Calu3 (cell line): ENCODE data around the gene UBC. TPM values are rescaled to one million over a fixed set of nuclear protein-coding genes. Genes with fewer than 3 reads are reported as not detected.

Experiments used
- BruUV-seq: library from RNA; stranded (reverse); fragments of 400-500 nt; replicated peaks from 2 replicates; lab custom pipeline; 2021; lab: Mats Ljungman, UMichigan
- CTCF ChIA-PET: fragments of 300-600 bp; sonication (Branson Sonifier 250); formaldehyde crosslinking; loops from one replicate; lab custom pipeline; 2022; ENCODE audit warnings: antibody characterized with exemption; lab: Charles Lee
- DNase-seq: peaks from one replicate; pipeline ENCODE4 v3.0.0; 2022
- H3K27ac Mint-ChIP-seq: one replicate; pipeline ENCODE4 v1.8.0; 2022; ENCODE audit warnings: mixed read lengths; ENCODE audit not compliant: unreplicated experiment
- H3K27me3 Mint-ChIP-seq: one replicate; pipeline ENCODE4 v1.8.0; 2022; ENCODE audit warnings: mixed read lengths; ENCODE audit not compliant: unreplicated experiment
- H3K36me3 Mint-ChIP-seq: one replicate; pipeline ENCODE4 v1.8.0; 2022; ENCODE audit warnings: mild to moderate bottlenecking, moderate library complexity, mixed read lengths; ENCODE audit not compliant: insufficient read depth, unreplicated experiment
- H3K4me1 Mint-ChIP-seq: one replicate; pipeline ENCODE4 v1.8.0; 2022; ENCODE audit warnings: mild to moderate bottlenecking, low read depth, mixed read lengths; ENCODE audit not compliant: unreplicated experiment
- H3K4me3 Mint-ChIP-seq: one replicate; pipeline ENCODE4 v1.8.0; 2022; ENCODE audit warnings: mild to moderate bottlenecking, low read depth, moderate library complexity, mixed read lengths; ENCODE audit not compliant: unreplicated experiment
- H3K9me3 Mint-ChIP-seq: one replicate; pipeline ENCODE4 v1.8.0; 2022; ENCODE audit warnings: low read depth, mixed read lengths; ENCODE audit not compliant: unreplicated experiment
- CTCF ChIP-seq: fragments of 200-600 bp; IDR thresholded peaks from one replicate; pipeline ENCODE4 v1.8.0; 2022; ENCODE audit warnings: antibody characterized with exemption; ENCODE audit not compliant: unreplicated experiment
- intact Hi-C: fragments of 100-400 bp; cut with micrococcal nuclease; formaldehyde crosslinking; loops from one replicate; pipeline ENCODE4 v1.10.0; 2022; ENCODE audit not compliant: unreplicated experiment
- total RNA-seq: library from RNA; stranded (reverse); gene quantifications from 2 replicates; pipeline ENCODE4 v1.2.3, GENCODE V29; 2022

Gene UBC
- total RNA-seq, 1 experiment from 2014 or later, result 1,247 TPM

GRCh38 chr12:124930586-124930985 is 16.1 kb upstream of the UBC start:
- Mint-ChIP-seq H3K36me3 (peaks cover 52% of the 10 kb centered on the region), H3K4me1 (peaks cover 40% of the 10 kb centered on the region), H3K27me3 (peaks cover 16% of the 10 kb centered on the region), H3K27ac (peak overlapping the region; percentile 67), H3K9me3 (no peaks in the 10 kb centered on the region), H3K4me3 (no peak overlapping the region)
- TF ChIP-seq CTCF, result no peak
- intact Hi-C loops, result no loop called here
- no peak for DNase-seq
- BruUV-seq, result no TSS peak
- CTCF ChIA-PET, result interaction anchor here (1.1 kb wide), 1 partner anchor 10 kb away, joined by 3 read pairs; no protein-coding TSS in a partner anchor

- peaks cover 16% of the 10 kb centered on the region for H3K27me3 Mint-ChIP-seq
- H3K9me3 Mint-ChIP-seq, result no peaks in the 10 kb centered on the region
- H3K36me3 Mint-ChIP-seq, result peaks cover 52% of the 10 kb centered on the region
- TF ChIP-seq CTCF, result no peak
- BruUV-seq, result no TSS peak
- CTCF ChIA-PET, result interaction anchor here (1.1 kb wide), 1 partner anchor 10 kb away, joined by 3 read pairs; no protein-coding TSS in a partner anchor
- DNase-seq, result no peak
- H3K4me3 Mint-ChIP-seq, result no peak overlapping the region
- intact Hi-C loops, result no loop called here
- H3K27ac Mint-ChIP-seq, result peak overlapping the region; percentile 100
- peaks cover 37% of the 10 kb centered on the region for H3K4me1 Mint-ChIP-seq
Observed at GRCh38 chr12:124929649-124930419, 15.4 kb upstream of the UBC start.

GRCh38 chr12:124928912-124929530 is 14.6 kb upstream of the UBC start:
- no peaks in the 10 kb centered on the region for H3K9me3 Mint-ChIP-seq
- intact Hi-C loops, result loop anchor here (1.0 kb wide), 1 partner anchor 10 kb away; no protein-coding TSS in a partner anchor
- CTCF ChIA-PET, result interaction anchor here (0.7 to 1.9 kb wide), 5 partner anchors 9 to 22 kb away, joined by 5 to 13 read pairs (median 8); no protein-coding TSS in a partner anchor

More at GRCh38 chr12:124928912-124929530, 14.6 kb upstream of the UBC start:
- Mint-ChIP-seq H3K4me3 (peak overlapping the region; percentile 69), H3K4me1 (peaks cover 37% of the 10 kb centered on the region), H3K27ac (peak overlapping the region; percentile 100), H3K36me3 (peaks cover 58% of the 10 kb centered on the region), H3K27me3 (peaks cover 16% of the 10 kb centered on the region)
- TF ChIP-seq CTCF, result no peak
- no TSS peak for BruUV-seq
- no peak for DNase-seq
